H1 (cell line): Measurements from ENCODE around the gene RBMS1. TPM values are rescaled to one million over a fixed set of nuclear protein-coding genes. Genes with fewer than 3 reads are reported as not detected.

Experiments used
- CTCF ChIA-PET: fragments of 300-600 bp; sonication (Branson Sonifier 250); formaldehyde crosslinking; loops from one replicate; lab custom pipeline; 2021; ENCODE audit not compliant: partially characterized antibody; lab: Charles Lee
- POLR2A ChIA-PET: fragments of 300-600 bp; sonication (Branson Sonifier 250); formaldehyde crosslinking; loops from one replicate; lab custom pipeline; 2021; ENCODE audit warnings: inconsistent platforms; ENCODE audit not compliant: partially characterized antibody; lab: Charles Lee
- DNase-seq, 2 experiments: peaks; one replicate each; pipeline versions ENCODE4 v3.0.0 to v3.0.0-alpha.2; 2010 to 2022; ENCODE audit warnings: low spot score in 2 of 2, low read depth in 1 of 2, mixed read lengths in 1 of 2
- FAIRE-seq: peaks from 2 replicates; lab custom pipeline; 2011; peaks lifted over from hg19 to GRCh38; lab: Jason Lieb, UNC
- H2AFZ ChIP-seq: 2 replicates; pipeline ENCODE4 v1.8.1; 2012; ENCODE audit warnings: low read length, inconsistent platforms
- H2AK5ac ChIP-seq: 2 replicates; pipeline ENCODE4 v1.6.1; 2013; ENCODE audit warnings: low read depth, low read length
- H2BK120ac ChIP-seq: replicated peaks from 2 replicates; pipeline ENCODE3; 2013; ENCODE audit warnings: low read depth, low read length, inconsistent platforms
- H2BK12ac ChIP-seq: 2 replicates; pipeline ENCODE4 v1.6.1; 2013; ENCODE audit warnings: low read depth, low read length
- H2BK15ac ChIP-seq: 2 replicates; pipeline ENCODE4 v1.6.1; 2013; ENCODE audit warnings: low read length
- H2BK20ac ChIP-seq: 2 replicates; pipeline ENCODE4 v1.6.1; 2013; ENCODE audit warnings: low read length
- H2BK5ac ChIP-seq: 2 replicates; pipeline ENCODE4 v1.6.1; 2013; ENCODE audit warnings: low read depth, low read length
- H3K14ac ChIP-seq: 2 replicates; pipeline ENCODE4 v1.6.1; 2013; ENCODE audit warnings: inconsistent platforms; ENCODE audit not compliant: insufficient read length
- H3K18ac ChIP-seq: 2 replicates; pipeline ENCODE4 v1.6.1; 2013; ENCODE audit warnings: low read length; ENCODE audit errors: extremely low read depth
- H3K23ac ChIP-seq: 2 replicates; pipeline ENCODE4 v1.6.1; 2013; ENCODE audit warnings: inconsistent platforms; ENCODE audit not compliant: insufficient read length
- H3K23me2 ChIP-seq: 2 replicates; pipeline ENCODE4 v1.6.1; 2013; ENCODE audit warnings: low read depth, low read length
- H3K27ac ChIP-seq: 2 replicates; pipeline ENCODE4 v1.6.1; 2011; ENCODE audit warnings: low read depth, low read length, inconsistent platforms
- H3K27me3 ChIP-seq, 4 experiments: replicated peaks in 1 of 4; 1 replicate in 1 of 4; 2 replicates in 3 of 4; pipeline versions ENCODE4 v1.6.1 to v1.8.1; 2011 to 2013; ENCODE audit warnings: low read length in 3 of 4, mild to moderate bottlenecking in 3 of 4, inconsistent platforms in 2 of 4, mixed read lengths in 2 of 4, moderate library complexity in 1 of 4; ENCODE audit not compliant: control insufficient read depth in 3 of 4, insufficient read depth in 3 of 4; ENCODE audit errors: extremely low read depth in 1 of 4
- H3K36me3 ChIP-seq, 4 experiments: 2 replicates each; pipeline versions ENCODE4 v1.6.1 to v1.8.1; 2011 to 2013; ENCODE audit warnings: mild to moderate bottlenecking in 4 of 4, low read length in 3 of 4, moderate library complexity in 2 of 4, control low read depth in 1 of 4, inconsistent platforms in 1 of 4; ENCODE audit not compliant: insufficient read depth in 4 of 4, control insufficient read depth in 2 of 4
- H3K4ac ChIP-seq: replicated peaks from 2 replicates; pipeline ENCODE3; 2013; ENCODE audit warnings: low read length, low read depth, mixed read lengths, inconsistent platforms; ENCODE audit not compliant: insufficient read length
- H3K4me1 ChIP-seq, 4 experiments: replicated peaks in 1 of 4; 1 replicate in 1 of 4; 2 replicates in 3 of 4; pipeline versions ENCODE4 v1.6.1 to v1.8.1; 2011 to 2013; ENCODE audit warnings: low read length in 3 of 4, inconsistent platforms in 2 of 4, mixed read lengths in 1 of 4; ENCODE audit not compliant: insufficient read depth in 4 of 4, control insufficient read depth in 3 of 4
- H3K4me2 ChIP-seq, 2 experiments: 2 replicates each; pipeline versions ENCODE4 v1.6.1 to v1.8.1; 2011 to 2013; ENCODE audit warnings: low read depth in 2 of 2, low read length in 2 of 2, control low read depth in 1 of 2, inconsistent platforms in 1 of 2, mild to moderate bottlenecking in 1 of 2; ENCODE audit not compliant: insufficient read depth in 1 of 2
- H3K4me3 ChIP-seq, 4 experiments: fragments of 200-600, 300-600 bp in 1 of 4; sonication (generic), shearing (Covaris generic), sonication (Bioruptor Twin) in 1 of 4; 2 replicates each; pipeline versions ENCODE4 v1.5.1 to v1.8.1; 2011 to 2016; ENCODE audit warnings: low read length in 4 of 4, low read depth in 3 of 4, control low read depth in 2 of 4, inconsistent platforms in 2 of 4, mild to moderate bottlenecking in 2 of 4, mixed read lengths in 1 of 4, moderate library complexity in 1 of 4; ENCODE audit not compliant: insufficient read depth in 2 of 4; ENCODE audit errors: extremely low read depth in 1 of 4
- H3K56ac ChIP-seq: replicated peaks from 2 replicates; pipeline ENCODE3; 2013; ENCODE audit warnings: low read depth, mild to moderate bottlenecking, mixed read lengths, low read length, inconsistent platforms; ENCODE audit not compliant: insufficient read length
- H3K79me1 ChIP-seq: 2 replicates; pipeline ENCODE4 v1.6.1; 2013; ENCODE audit warnings: low read depth, low read length, control low read depth
- H3K79me2 ChIP-seq, 2 experiments: 2 replicates each; pipeline versions ENCODE4 v1.6.1 to v1.8.1; 2012 to 2013; ENCODE audit warnings: low read length in 2 of 2, mild to moderate bottlenecking in 2 of 2, inconsistent platforms in 1 of 2; ENCODE audit not compliant: insufficient read depth in 2 of 2, control insufficient read depth in 1 of 2
- H3K9ac ChIP-seq, 4 experiments: replicated peaks in 1 of 4; 1 replicate in 1 of 4; 2 replicates in 3 of 4; pipeline versions ENCODE4 v1.6.1 to v1.8.1; 2011 to 2013; ENCODE audit warnings: low read depth in 3 of 4, low read length in 3 of 4, control low read depth in 2 of 4, mild to moderate bottlenecking in 2 of 4, moderate library complexity in 2 of 4, inconsistent platforms in 1 of 4; ENCODE audit errors: extremely low read depth in 1 of 4
- H3K9me3 ChIP-seq, 2 experiments: 2 replicates each; pipeline versions ENCODE4 v1.6.1 to v1.8.1; 2012 to 2013; ENCODE audit warnings: mild to moderate bottlenecking in 2 of 2, moderate library complexity in 2 of 2, control low read depth in 1 of 2, inconsistent platforms in 1 of 2, low read depth in 1 of 2, low read length in 1 of 2, mixed read lengths in 1 of 2; ENCODE audit not compliant: insufficient read depth in 2 of 2
- H4K20me1 ChIP-seq, 2 experiments: replicated peaks in 1 of 2; 2 replicates each; pipeline versions ENCODE3 to v1.8.1; 2011 to 2013; ENCODE audit warnings: inconsistent platforms in 2 of 2, low read length in 2 of 2, mild to moderate bottlenecking in 1 of 2; ENCODE audit not compliant: insufficient read depth in 2 of 2, control insufficient read depth in 1 of 2
- H4K5ac ChIP-seq: 2 replicates; pipeline ENCODE4 v1.6.1; 2013; ENCODE audit warnings: low read length, low read depth, mixed read lengths, inconsistent platforms; ENCODE audit not compliant: insufficient read length
- H4K8ac ChIP-seq: 2 replicates; pipeline ENCODE4 v1.8.0; 2013; ENCODE audit warnings: mild to moderate bottlenecking, moderate library complexity, low read length, inconsistent platforms; ENCODE audit not compliant: insufficient read depth; ENCODE audit errors: extremely low read depth
- H4K91ac ChIP-seq: replicated peaks from 2 replicates; pipeline ENCODE3; 2013; ENCODE audit warnings: low read length, mixed read lengths, inconsistent platforms; ENCODE audit not compliant: insufficient read length
- HDAC2 ChIP-seq, 2 experiments: fragments of 300-600 bp in 1 of 2; sonication (generic) in 1 of 2; IDR thresholded peaks; 2 replicates each; pipeline ENCODE4 v1.6.1; 2011 to 2012; ENCODE audit warnings: low read depth in 2 of 2, low read length in 2 of 2, mild to moderate bottlenecking in 2 of 2, moderate library complexity in 2 of 2, borderline replicate concordance in 1 of 2, inconsistent platforms in 1 of 2
- NRF1 ChIP-seq: IDR thresholded peaks from 2 replicates; pipeline ENCODE4 v1.6.1; 2011; ENCODE audit warnings: mild to moderate bottlenecking, low read depth, low read length, improper control_type of control experiment
- RNF2 ChIP-seq: fragments of 200-900, 300-1000 bp; sonication (generic); IDR thresholded peaks from 2 replicates; pipeline ENCODE4 v1.7.1; 2016; ENCODE audit warnings: borderline replicate concordance, low read depth, mild to moderate bottlenecking, antibody characterized with exemption, low read length; ENCODE audit not compliant: poor library complexity, severe bottlenecking; ENCODE audit errors: missing control alignments
- SUZ12 ChIP-seq: fragments of 200-600 bp; sonication (generic); IDR thresholded peaks from 2 replicates; pipeline ENCODE4 v1.6.1; 2012; ENCODE audit warnings: mild to moderate bottlenecking, inconsistent platforms, low read length, moderate library complexity, mixed read lengths
- TEAD4 ChIP-seq: IDR thresholded peaks from 2 replicates; pipeline ENCODE4 v1.6.1; 2012; ENCODE audit warnings: low read depth, low read length, inconsistent platforms, mixed read lengths
- WGBS, 2 experiments: shearing (Covaris generic) in 1 of 2; methylation state at CpG; one replicate each; pipeline versions ENCODE4 v1.1.6 to v1.1.7; 2013 to 2015; ENCODE audit warnings: low lambda C conversion rate in 2 of 2, mixed read lengths in 2 of 2, inconsistent platforms in 1 of 2, low coverage in 1 of 2, missing lambda C conversion rate in 1 of 2; ENCODE audit not compliant: insufficient replicate concordance in 2 of 2, insufficient coverage in 1 of 2, insufficient read length in 1 of 2; ENCODE audit errors: extremely low coverage in 1 of 2, missing lambda C conversion rate in 1 of 2; 5-methylcytosine and 5-hydroxymethylcytosine counted together
- polyA plus RNA-seq, 7 experiments: library from polyadenylated mRNA; depleted of rRNA in 3 of 7; stranded (reverse) in 5 of 7; unstranded in 2 of 7; fragments of >200 nt in 5 of 7; fragments of 200-250 nt in 2 of 7; gene quantifications; 1 replicate in 5 of 7; 2 replicates in 1 of 7; 4 replicates in 1 of 7; pipeline versions ENCODE4 v1.2.1 to v1.2.3, GENCODE V29; 2011 to 2013; ENCODE audit warnings: missing spikeins in 2 of 7, mixed read lengths in 2 of 7
- total RNA-seq: library from RNA; stranded (reverse); fragmentation: NEBNext Ultra II Directional; extraction: Animal tissue kit (Norgen Biotek cat#: 25700); gene quantifications from 2 replicates; pipeline ENCODE4 v1.2.1, GENCODE V29; 2021

Gene RBMS1
- total and polyA plus RNA-seq, 2 of the 8 experiments (the other 6 are each of a cell fraction or from before 2014, with no cell fraction given), result 53.7 to 60.0 TPM

DNA sequence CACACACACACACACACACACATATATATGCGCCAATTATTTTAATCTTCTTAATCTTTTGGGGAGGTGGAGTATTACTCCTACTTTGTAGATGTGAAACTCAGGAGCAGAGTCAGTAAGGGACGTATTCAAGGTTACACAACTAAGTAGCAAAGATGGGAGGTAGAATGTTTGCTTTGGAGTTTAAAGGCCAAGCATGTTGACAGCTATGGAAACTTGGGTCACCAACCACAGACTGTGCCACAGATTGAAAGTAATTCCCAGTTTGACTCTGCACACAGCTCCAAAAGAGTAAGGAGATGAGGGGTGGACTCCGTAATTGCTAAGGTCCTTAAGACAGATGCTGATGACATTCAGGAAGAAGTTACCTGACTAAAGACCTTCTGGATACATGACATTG is 168.7 kb downstream of the RBMS1 start:
- no peak overlapping the region for H3K4ac ChIP-seq
- peaks cover 3% of the 10 kb centered on the region; the same call in 1 of the 2 replicates for H3K79me1 ChIP-seq
- no peak overlapping the region for H2AK5ac ChIP-seq
- H2BK20ac ChIP-seq, result no peak overlapping the region
- H4K91ac ChIP-seq, result no peak overlapping the region
- FAIRE-seq (no peak), DNase-seq (no peak)
- H2AFZ ChIP-seq, result no peak overlapping the region
- H3K4me2 ChIP-seq, result no peak overlapping the region
- 83% methylated on average over 3 of the region's 3 CpGs; no CpG with 5 or more reads in 1 of the 2 experiments for WGBS, 2 experiments
- POLR2A ChIA-PET, result interaction anchor here (0.9 to 1.2 kb wide), 3 partner anchors 9 to 100 kb away, joined by 4 to 5 read pairs (median 4); no protein-coding TSS in a partner anchor
- no peaks in the 10 kb centered on the region for H3K23me2 ChIP-seq
- CTCF ChIA-PET, result interaction anchor here (0.5 to 6.1 kb wide), 43 partner anchors 10 to 739 kb away, joined by 3 to 62 read pairs (median 6); no protein-coding TSS in a partner anchor
- H2BK120ac ChIP-seq, result no peak overlapping the region
- H3K27ac ChIP-seq, result no peak overlapping the region
- H3K56ac ChIP-seq, result no peak overlapping the region
- H3K27me3 ChIP-seq, result no peaks in the 10 kb centered on the region
- peak overlapping the region in 1 of 4 experiments; percentile 17; a peak in 1 of 7 replicates for H3K9ac ChIP-seq
- no peak overlapping the region for H3K4me3 ChIP-seq
- H3K23ac ChIP-seq, result no peak overlapping the region
- H3K18ac ChIP-seq, result no peak overlapping the region
- H4K5ac ChIP-seq, result no peak overlapping the region
- H3K79me2 ChIP-seq, result peaks cover 0 to 25% of the 10 kb centered on the region in 2 experiments; a peak in 2 of 4 replicates
- H2BK15ac ChIP-seq, result 0 out of 2 replicates have a peak overlapping the region, but pooled peaks have one; percentile 62
- no peak overlapping the region for H2BK5ac ChIP-seq
- H3K14ac ChIP-seq, result no peak overlapping the region
- H3K36me3 ChIP-seq, result no peaks in the 10 kb centered on the region
- no peaks in the 10 kb centered on the region for H4K20me1 ChIP-seq
- H4K8ac ChIP-seq, result no peak overlapping the region
- H3K4me1 ChIP-seq, result peaks cover 2 to 5% (median 4%) of the 10 kb centered on the region in 4 experiments; a peak in 4 of 7 replicates
- no peaks in the 10 kb centered on the region for H3K9me3 ChIP-seq
- no peak overlapping the region for H2BK12ac ChIP-seq
- TF ChIP-seq HDAC2 (IDR thresholded peaks at IDR 0.05; ENCODE audit: borderline replicate concordance in 1 of 2, low read depth in 2 of 2, low read length in 2 of 2), result no peak
- TF ChIP-seq NRF1, result no peak
- no peak for TF ChIP-seq TEAD4
- no peak for TF ChIP-seq SUZ12
- no peak for TF ChIP-seq RNF2
